ENCODE measurements around the gene FHOD3. TPM values are rescaled to one million over a fixed set of nuclear protein-coding genes. Genes with fewer than 3 reads are reported as not detected.
A peak's percentile ranks its signal among the peaks of the same experiment; 100 is the strongest.

Gene FHOD3
- total and polyA plus RNA-seq, 11 donors: 109 to 532 (median 262) TPM

DNA sequence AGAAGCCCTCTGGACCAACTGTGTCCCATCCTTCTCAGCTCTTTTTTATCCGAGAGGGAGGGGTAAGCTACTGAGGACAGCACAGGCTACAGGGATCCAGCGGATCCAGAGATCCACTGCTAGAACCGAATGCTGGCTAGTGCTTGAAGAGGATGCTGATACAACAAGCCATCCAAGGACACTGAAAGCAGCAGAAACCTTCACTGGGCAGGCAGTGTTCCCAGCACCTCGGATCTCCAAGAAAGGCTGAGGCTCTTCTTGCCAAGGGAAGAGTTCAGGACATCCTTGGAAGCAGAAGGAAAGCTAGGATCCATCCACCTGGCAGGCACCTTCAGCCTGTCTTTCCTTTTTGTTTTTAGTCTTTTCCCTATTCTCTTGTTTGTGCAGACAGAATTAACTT is 13.2 kb upstream of the FHOD3 start:
- TF ChIP-seq CTCF (IDR thresholded peaks at IDR 0.05) (no peak), POLR2A (IDR thresholded peaks at IDR 0.05) (no peak)
- intact Hi-C loops (cut with DNase I): loop anchor here (1.0 to 10.0 kb wide), 13 partner anchors 89 to 899 kb away; partner anchors contain the start of gene MOCOS (in 5 of the 10)
- peak in 1 of 4 donors; percentile 7 for ATAC-seq
- DNase-seq: no peak
- Histone ChIP-seq H3K36me3 (no peaks in the 10 kb centered on the region), H3K9me3 (peaks cover 0 to 11% (median 3%) of the 10 kb centered on the region in 12 donors), H3K27me3 (peaks cover 0 to 14% (median 0%) of the 10 kb centered on the region in 9 donors), H3K4me1 (no peaks in the 10 kb centered on the region), H3K27ac (no peak overlapping the region), H3K4me3 (no peak overlapping the region)
- whole genome bisulfite sequencing, 4 donors: 58 to 77% (median 67%) methylated on average over 4 of the region's 4 CpGs

DNA sequence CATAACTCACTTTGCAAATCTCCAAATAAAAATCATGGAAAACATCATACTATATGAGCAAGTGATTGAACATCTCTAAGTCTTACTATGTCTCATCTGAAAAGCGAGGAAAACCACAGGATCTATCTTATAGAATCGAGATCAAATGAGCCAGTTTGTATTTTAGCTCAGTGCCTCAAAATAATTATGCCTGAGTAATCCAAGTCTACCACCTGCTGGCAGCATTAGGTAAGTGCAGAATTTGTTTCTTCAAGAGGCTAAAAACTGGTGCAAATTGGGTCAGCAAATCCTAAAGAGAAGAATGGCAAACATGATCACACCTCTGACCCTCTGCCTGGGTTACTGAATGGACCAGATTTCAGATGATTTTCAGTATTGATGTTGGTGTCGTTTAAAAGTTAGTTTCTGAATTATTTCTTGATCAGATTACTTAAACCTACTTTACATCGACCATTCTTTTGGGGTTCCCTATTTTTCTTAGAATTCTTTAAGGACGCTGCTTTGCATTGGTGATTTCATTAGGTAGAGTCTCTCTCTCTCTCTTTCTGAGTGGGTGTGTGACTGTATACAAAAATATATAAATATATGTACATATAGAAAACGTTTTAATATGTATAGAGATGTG is 12.7 kb upstream of the FHOD3 start:
- Histone ChIP-seq H3K9me3 (peaks cover 0 to 14% (median 3%) of the 10 kb centered on the region in 12 donors), H3K27ac (no peak overlapping the region), H3K27me3 (peaks cover 0 to 13% (median 0%) of the 10 kb centered on the region in 9 donors), H3K4me3 (no peak overlapping the region), H3K4me1 (no peaks in the 10 kb centered on the region), H3K36me3 (no peaks in the 10 kb centered on the region)
- intact Hi-C loops (cut with DNase I): loop anchor here (1.0 to 10.0 kb wide), 14 partner anchors 90 to 900 kb away; partner anchors contain the start of gene MOCOS (in 6 of the 10)
- WGBS, 4 donors: 32 to 37% (median 35%) methylated on average over 6 of the region's 6 CpGs
- ATAC-seq (peak in 2 of 4 donors; percentile 48 to 64), DNase-seq (peak in 1 of 5 donors; percentile 38)
- TF ChIP-seq POLR2A (IDR thresholded peaks at IDR 0.05) (no peak), CTCF (IDR thresholded peaks at IDR 0.05) (peak; percentile 82 to 96 (median 91))

- ATAC-seq (no peak), DNase-seq (no peak)
- Histone ChIP-seq H3K27me3 (peaks cover 0 to 4% (median 0%) of the 10 kb centered on the region in 9 donors), H3K4me1 (no peaks in the 10 kb centered on the region), H3K36me3 (no peaks in the 10 kb centered on the region), H3K9me3 (peaks cover 0 to 14% (median 3%) of the 10 kb centered on the region in 12 donors), H3K27ac (no peak overlapping the region), H3K4me3 (no peak overlapping the region)
- TF ChIP-seq POLR2A (IDR thresholded peaks at IDR 0.05) (no peak), CTCF (IDR thresholded peaks at IDR 0.05) (no peak)
- intact Hi-C loops (cut with DNase I): loop anchor here in 9 of 10 donors (5.0 to 10.0 kb wide), 6 partner anchors 93 to 903 kb away; partner anchors contain the start of gene MOCOS (in 5 of the 9)
- WGBS, 4 donors: 84 to 95% (median 89%) methylated on average over 2 of the region's 2 CpGs
Observed at GRCh38 chr18:36287653-36288052, 9.9 kb upstream of the FHOD3 start.

- TF ChIP-seq POLR2A (IDR thresholded peaks at IDR 0.05) (no peak), CTCF (IDR thresholded peaks at IDR 0.05) (no peak)
- H3K4me1 ChIP-seq: peaks cover 0 to 1% (median 0%) of the 10 kb centered on the region in 12 donors
- ATAC-seq: no peak
- no peak overlapping the region for H3K4me3 ChIP-seq
- H3K27me3 ChIP-seq: peaks cover 0 to 4% (median 0%) of the 10 kb centered on the region in 9 donors
- H3K27ac ChIP-seq: no peak overlapping the region
- DNase-seq: no peak
- intact Hi-C loops (cut with DNase I): loop anchor here in 9 of 10 donors (5.0 to 10.0 kb wide), 6 partner anchors 94 to 904 kb away; partner anchors contain the start of gene MOCOS (in 5 of the 9)
- H3K36me3 ChIP-seq: no peaks in the 10 kb centered on the region
- peaks cover 0 to 14% (median 3%) of the 10 kb centered on the region in 12 donors for H3K9me3 ChIP-seq
Observed at GRCh38 chr18:36288689-36289088, 8.8 kb upstream of the FHOD3 start.
